ENCODE results near the gene JADE2.

- TF ChIP-seq, protein P1, sequence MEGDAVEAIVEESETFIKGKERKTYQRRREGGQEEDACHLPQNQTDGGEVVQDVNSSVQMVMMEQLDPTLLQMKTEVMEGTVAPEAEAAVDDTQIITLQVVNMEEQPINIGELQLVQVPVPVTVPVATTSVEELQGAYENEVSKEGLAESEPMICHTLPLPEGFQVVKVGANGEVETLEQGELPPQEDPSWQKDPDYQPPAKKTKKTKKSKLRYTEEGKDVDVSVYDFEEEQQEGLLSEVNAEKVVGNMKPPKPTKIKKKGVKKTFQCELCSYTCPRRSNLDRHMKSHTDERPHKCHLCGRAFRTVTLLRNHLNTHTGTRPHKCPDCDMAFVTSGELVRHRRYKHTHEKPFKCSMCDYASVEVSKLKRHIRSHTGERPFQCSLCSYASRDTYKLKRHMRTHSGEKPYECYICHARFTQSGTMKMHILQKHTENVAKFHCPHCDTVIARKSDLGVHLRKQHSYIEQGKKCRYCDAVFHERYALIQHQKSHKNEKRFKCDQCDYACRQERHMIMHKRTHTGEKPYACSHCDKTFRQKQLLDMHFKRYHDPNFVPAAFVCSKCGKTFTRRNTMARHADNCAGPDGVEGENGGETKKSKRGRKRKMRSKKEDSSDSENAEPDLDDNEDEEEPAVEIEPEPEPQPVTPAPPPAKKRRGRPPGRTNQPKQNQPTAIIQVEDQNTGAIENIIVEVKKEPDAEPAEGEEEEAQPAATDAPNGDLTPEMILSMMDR (conservative IDR thresholded peaks at IDR 0.05; ENCODE audit: low read depth in 2 of 2) = no peak
- no peak for TF ChIP-seq POLR2AphosphoS5 (IDR thresholded peaks at IDR 0.05; ENCODE audit: low read depth)
- TF ChIP-seq EZH2 (IDR thresholded peaks at IDR 0.05; ENCODE audit: low read depth, unreplicated experiment) = no peak
- TF ChIP-seq ZNF114 (CRISPR knock-in tag; IDR thresholded peaks at IDR 0.05) = no peak
- no peak for TF ChIP-seq STAT1 (IDR thresholded peaks at IDR 0.05; ENCODE audit: unreplicated experiment)
- no peak for TF ChIP-seq NANOG (IDR thresholded peaks at IDR 0.05; ENCODE audit: borderline replicate concordance)
- TF ChIP-seq EZH2phosphoT487 (IDR thresholded peaks at IDR 0.05; ENCODE audit: unreplicated experiment) = no peak
- TF ChIP-seq REST (IDR thresholded peaks at IDR 0.05; ENCODE audit: unreplicated experiment) = no peak
- no peak for TF ChIP-seq CREB1 (CRISPR knock-in tag; IDR thresholded peaks at IDR 0.05; ENCODE audit: low read depth)
- no peak for TF ChIP-seq JUNB (IDR thresholded peaks at IDR 0.05; ENCODE audit: unreplicated experiment)
- no peak for TF ChIP-seq ZNF331 (CRISPR knock-in tag; IDR thresholded peaks at IDR 0.05; ENCODE audit: low read depth)
- no peak for TF ChIP-seq ZNF462 (CRISPR knock-in tag; IDR thresholded peaks at IDR 0.05)
These were observed 7.9 kb upstream of the JADE2 start for GRCh38 chr5:134517553-134517952.

All from GM23338 (cell line).